Loucy (cell line): ENCODE measurements around the gene CACFD1.

Source experiments
- H2AFZ ChIP-seq: fragments of 200-600 bp; sonication (generic); 2 replicates; pipeline ENCODE4 v1.6.0; 2016; ENCODE audit warnings: antibody characterized with exemption, mild to moderate bottlenecking, low read length, moderate library complexity
- H3F3A ChIP-seq: fragments of 200-600 bp; 2 replicates; pipeline ENCODE4 v1.6.0; 2016; ENCODE audit warnings: antibody characterized with exemption, low read depth, mild to moderate bottlenecking
- H3K27me3 ChIP-seq: fragments of 200-600 bp; sonication (generic); 2 replicates; pipeline ENCODE4 v1.6.1; 2014; ENCODE audit warnings: low read length, mild to moderate bottlenecking; ENCODE audit not compliant: insufficient read depth, poor library complexity, severe bottlenecking
- H3K36me3 ChIP-seq: fragments of 200-600 bp; sonication (generic); 2 replicates; pipeline ENCODE4 v1.6.1; 2016; ENCODE audit warnings: low read length; ENCODE audit not compliant: insufficient read depth
- H3K4me1 ChIP-seq: fragments of 200-600 bp; sonication (generic); 2 replicates; pipeline ENCODE4 v1.5.1; 2014; ENCODE audit warnings: low read length, mild to moderate bottlenecking; ENCODE audit not compliant: insufficient read depth, poor library complexity, severe bottlenecking
- H3K4me2 ChIP-seq: fragments of 200-600 bp; sonication (generic); 2 replicates; pipeline ENCODE4 v1.6.0; 2014; ENCODE audit warnings: antibody characterized with exemption, low read length, low read depth, mild to moderate bottlenecking; ENCODE audit not compliant: poor library complexity, severe bottlenecking
- H3K4me3 ChIP-seq: fragments of 200-600 bp; sonication (generic); 2 replicates; pipeline ENCODE4 v1.5.1; 2014; ENCODE audit warnings: low read length, mild to moderate bottlenecking, mixed read lengths; ENCODE audit not compliant: poor library complexity, severe bottlenecking
- H3K79me2 ChIP-seq: fragments of 200-600 bp; sonication (generic); 2 replicates; pipeline ENCODE4 v1.6.1; 2014; ENCODE audit warnings: low read length; ENCODE audit not compliant: insufficient read depth
- H3K9ac ChIP-seq: fragments of 200-600 bp; sonication (generic); 2 replicates; pipeline ENCODE4 v1.6.0; 2014; ENCODE audit warnings: mild to moderate bottlenecking, low read depth, low read length, moderate library complexity; ENCODE audit not compliant: poor library complexity, severe bottlenecking
- H3K9me2 ChIP-seq: fragments of 200-600 bp; sonication (generic); replicated peaks from 2 replicates; pipeline ENCODE4 v1.6.1; 2016; ENCODE audit warnings: low read depth, low read length, mixed read lengths
- H3K9me3 ChIP-seq: fragments of 200-600 bp; sonication (generic); 2 replicates; pipeline ENCODE4 v1.6.1; 2014; ENCODE audit warnings: mild to moderate bottlenecking, antibody characterized with exemption, low read length, low read depth; ENCODE audit not compliant: insufficient read depth
- H4K20me1 ChIP-seq: fragments of 200-600 bp; sonication (generic); 2 replicates; pipeline ENCODE4 v1.6.0; 2014; ENCODE audit warnings: antibody characterized with exemption, low read length, mild to moderate bottlenecking; ENCODE audit not compliant: insufficient read depth, poor library complexity, severe bottlenecking
- EZH2phosphoT487 ChIP-seq: fragments of 200-600 bp; IDR thresholded peaks from 2 replicates; pipeline ENCODE4 v1.6.1; 2018; ENCODE audit warnings: antibody characterized with exemption, mild to moderate bottlenecking, moderate library complexity, borderline replicate concordance
- TF ChIP-seq, protein P1 (sequence below): fragments of 200-600 bp; sonication (generic); conservative IDR thresholded peaks from 2 replicates; pipeline ENCODE4 v1.5.1; 2014; ENCODE audit warnings: mild to moderate bottlenecking, antibody characterized with exemption, low read length

Gene CACFD1

DNA sequence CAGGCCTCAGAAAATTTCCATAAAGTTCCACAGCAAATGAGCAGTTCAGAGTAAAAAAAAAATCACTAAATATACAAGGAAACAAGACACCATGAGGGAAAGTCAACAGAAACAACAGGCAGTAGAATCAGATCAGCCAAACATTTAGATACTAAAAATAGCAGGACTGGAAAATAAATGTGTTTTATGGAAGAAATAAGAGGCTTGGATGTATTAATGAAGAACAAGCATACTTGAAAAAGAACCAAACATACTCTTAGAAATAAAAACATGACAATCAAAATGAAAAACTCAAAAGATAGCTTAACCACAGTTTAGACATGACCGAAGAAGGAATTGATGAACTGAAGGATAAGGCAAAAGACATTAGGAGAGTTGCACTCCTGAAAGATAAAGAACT is 42.3 kb downstream of the CACFD1 start:
- Histone ChIP-seq H3K4me3 (no peak overlapping the region), H3K9me2 (no peaks in the 10 kb centered on the region), H3K9me3 (peaks cover 13% of the 10 kb centered on the region; the same call in 1 of the 2 replicates), H3F3A (no peaks in the 10 kb centered on the region), H3K36me3 (no peaks in the 10 kb centered on the region), H3K9ac (no peak overlapping the region), H4K20me1 (no peaks in the 10 kb centered on the region), H3K27me3 (no peaks in the 10 kb centered on the region), H2AFZ (no peak overlapping the region), H3K4me1 (no peaks in the 10 kb centered on the region), H3K79me2 (no peaks in the 10 kb centered on the region), H3K4me2 (no peak overlapping the region)
- TF ChIP-seq, protein P1, sequence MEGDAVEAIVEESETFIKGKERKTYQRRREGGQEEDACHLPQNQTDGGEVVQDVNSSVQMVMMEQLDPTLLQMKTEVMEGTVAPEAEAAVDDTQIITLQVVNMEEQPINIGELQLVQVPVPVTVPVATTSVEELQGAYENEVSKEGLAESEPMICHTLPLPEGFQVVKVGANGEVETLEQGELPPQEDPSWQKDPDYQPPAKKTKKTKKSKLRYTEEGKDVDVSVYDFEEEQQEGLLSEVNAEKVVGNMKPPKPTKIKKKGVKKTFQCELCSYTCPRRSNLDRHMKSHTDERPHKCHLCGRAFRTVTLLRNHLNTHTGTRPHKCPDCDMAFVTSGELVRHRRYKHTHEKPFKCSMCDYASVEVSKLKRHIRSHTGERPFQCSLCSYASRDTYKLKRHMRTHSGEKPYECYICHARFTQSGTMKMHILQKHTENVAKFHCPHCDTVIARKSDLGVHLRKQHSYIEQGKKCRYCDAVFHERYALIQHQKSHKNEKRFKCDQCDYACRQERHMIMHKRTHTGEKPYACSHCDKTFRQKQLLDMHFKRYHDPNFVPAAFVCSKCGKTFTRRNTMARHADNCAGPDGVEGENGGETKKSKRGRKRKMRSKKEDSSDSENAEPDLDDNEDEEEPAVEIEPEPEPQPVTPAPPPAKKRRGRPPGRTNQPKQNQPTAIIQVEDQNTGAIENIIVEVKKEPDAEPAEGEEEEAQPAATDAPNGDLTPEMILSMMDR: no peak
- TF ChIP-seq EZH2phosphoT487: no peak

DNA sequence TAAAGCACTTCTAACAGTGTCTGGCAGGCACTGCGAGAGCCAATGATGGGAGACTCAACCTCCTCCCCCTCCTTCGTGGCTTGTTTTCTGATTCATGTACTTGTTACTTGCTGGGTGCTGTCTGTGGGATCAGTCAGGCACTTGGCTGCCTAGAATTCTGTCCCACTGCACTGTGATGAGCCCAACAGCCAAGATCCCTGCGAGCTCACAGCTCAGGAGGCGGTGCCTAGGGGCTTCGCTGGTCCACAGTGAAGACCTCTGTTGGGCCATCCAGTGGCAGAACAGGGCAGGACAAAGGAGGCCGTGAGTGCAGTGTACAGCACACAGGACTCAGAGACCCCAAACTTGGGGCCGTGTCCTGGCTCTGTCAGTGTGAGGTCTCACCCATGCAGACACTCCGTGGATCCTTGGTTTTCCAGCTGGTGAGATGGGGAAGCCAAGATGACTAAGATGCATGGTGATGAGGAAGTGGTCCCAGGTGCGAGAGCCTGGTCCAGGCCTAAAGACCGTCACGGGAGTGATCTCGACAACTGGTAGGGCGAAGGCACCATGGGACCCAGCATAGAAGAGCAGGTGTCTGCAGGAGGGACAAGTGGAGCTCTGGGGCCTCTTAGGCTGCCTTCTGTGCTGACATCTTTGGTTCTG is 45.5 kb downstream of the CACFD1 start:
- Histone ChIP-seq H4K20me1 (no peaks in the 10 kb centered on the region), H3F3A (0 out of 2 replicates have a peak, but pooled peaks cover 5% of the 10 kb centered on the region), H3K4me2 (no peak overlapping the region), H3K9me3 (peaks cover 13% of the 10 kb centered on the region; the same call in 1 of the 2 replicates), H3K79me2 (no peaks in the 10 kb centered on the region), H3K4me3 (no peak overlapping the region), H3K36me3 (no peaks in the 10 kb centered on the region), H3K9ac (no peak overlapping the region), H2AFZ (no peak overlapping the region), H3K4me1 (peaks cover 28% of the 10 kb centered on the region), H3K27me3 (no peaks in the 10 kb centered on the region), H3K9me2 (no peaks in the 10 kb centered on the region)
- TF ChIP-seq, protein P1: no peak
- TF ChIP-seq EZH2phosphoT487: no peak

DNA sequence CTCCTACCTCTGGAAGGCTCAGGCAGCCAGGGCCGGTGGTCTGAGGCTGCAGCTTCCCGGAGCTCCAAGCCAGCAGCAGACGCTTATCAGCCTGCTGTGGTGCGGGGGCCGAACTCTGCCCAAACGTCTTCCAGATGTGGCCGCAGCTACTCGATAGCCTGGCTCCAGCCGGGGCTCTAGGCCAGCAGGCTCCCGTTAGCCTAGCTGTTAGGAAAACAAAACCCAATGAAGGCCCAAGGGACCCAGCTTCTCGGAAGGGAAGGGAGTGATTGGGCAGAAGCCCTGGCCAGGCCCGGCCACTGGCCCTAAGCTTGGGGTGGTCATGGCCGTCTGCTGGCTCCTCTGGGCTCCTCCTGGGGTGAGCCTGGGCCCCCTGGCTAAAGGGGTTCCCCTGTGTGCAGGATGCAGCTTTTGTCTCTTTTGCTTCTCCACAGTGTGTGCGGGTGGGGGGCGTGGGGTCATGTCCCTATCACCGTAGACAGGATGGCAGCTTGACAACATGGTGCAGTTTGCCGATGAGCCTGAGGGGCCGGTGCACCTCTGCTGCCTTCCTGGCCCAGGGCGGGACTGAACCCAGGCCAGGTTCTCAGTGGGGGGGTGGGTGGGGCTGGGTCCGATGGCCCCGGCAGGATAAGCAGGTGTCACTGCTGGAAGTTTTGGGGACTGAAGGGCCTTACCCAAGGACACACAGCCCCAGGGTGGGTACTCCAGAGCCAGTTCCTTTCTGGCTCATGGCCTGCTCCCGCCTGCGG is 46.3 kb downstream of the CACFD1 start:
- peaks cover 13% of the 10 kb centered on the region; the same call in 1 of the 2 replicates for H3K9me3 ChIP-seq
- no peak overlapping the region for H3K4me2 ChIP-seq
- H4K20me1 ChIP-seq: no peaks in the 10 kb centered on the region
- H3K4me1 ChIP-seq: peaks cover 28% of the 10 kb centered on the region
- H3K36me3 ChIP-seq: no peaks in the 10 kb centered on the region
- no peaks in the 10 kb centered on the region for H3K27me3 ChIP-seq
- H2AFZ ChIP-seq: no peak overlapping the region
- H3K79me2 ChIP-seq: no peaks in the 10 kb centered on the region
- H3K9ac ChIP-seq: no peak overlapping the region
- 0 out of 2 replicates have a peak, but pooled peaks cover 5% of the 10 kb centered on the region for H3F3A ChIP-seq
- no peak for TF ChIP-seq EZH2phosphoT487
- TF ChIP-seq, protein P1: no peak
- no peak overlapping the region for H3K4me3 ChIP-seq
- H3K9me2 ChIP-seq: no peaks in the 10 kb centered on the region
